ENCODE measurements around the gene TP73.

TP73 gene

DNA sequence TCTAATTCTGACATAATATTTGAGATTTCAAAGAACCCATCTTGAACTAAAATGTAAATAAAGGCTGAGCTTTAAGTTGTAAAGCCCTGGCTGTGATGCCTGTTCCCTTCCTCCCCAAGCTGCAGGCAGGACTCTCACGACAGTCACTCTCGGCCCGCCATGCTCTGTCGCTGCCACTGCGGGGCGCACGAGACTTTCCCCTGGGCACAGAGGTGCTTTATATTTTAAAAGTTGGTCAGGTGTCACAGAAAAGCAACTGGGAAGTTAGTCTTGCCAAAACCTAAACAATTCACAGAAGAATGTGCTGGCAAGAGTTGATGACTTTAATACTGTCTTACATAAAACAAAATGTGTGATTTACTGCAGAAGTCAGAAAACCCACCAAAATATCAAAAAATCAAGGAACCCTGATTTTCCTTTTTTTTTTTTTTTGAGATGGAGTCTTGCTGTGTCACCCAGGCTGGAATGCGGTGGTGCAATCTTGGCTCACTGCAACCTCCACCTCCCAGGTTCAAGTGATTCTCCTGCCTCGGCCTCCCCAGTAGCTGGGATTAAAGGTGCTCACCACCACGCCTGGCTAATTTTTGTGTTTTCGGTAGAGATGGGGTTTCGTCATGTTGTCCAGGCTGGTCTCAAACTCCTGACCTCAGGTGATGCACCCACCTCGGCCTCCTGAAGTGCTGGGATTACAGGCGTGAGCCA is 133.3 kb downstream of the TP73 start:
- no peak for DNase-seq

Data from NCI-H1417 (cell line).